Vagina (tissue), 2 donors: ENCODE data around the gene S100A13.

Source experiments
- CTCF ChIP-seq, 3 experiments: fragments of 450-650 bp in 2 of 3; fragments of 200-600 bp in 1 of 3; sonication (generic) in 1 of 3; IDR thresholded peaks; one replicate each; pipeline ENCODE4 v1.5.1; 2017 to 2019; ENCODE audit warnings: antibody characterized with exemption in 3 of 3, mild to moderate bottlenecking in 2 of 3, moderate library complexity in 2 of 3
- POLR2A ChIP-seq, 2 donors: fragments of 450-650 bp; IDR thresholded peaks; one replicate each; pipeline ENCODE4 v1.6.1; 2017; ENCODE audit warnings: antibody characterized with exemption in 2 of 2, mild to moderate bottlenecking in 2 of 2, moderate library complexity in 2 of 2

DNA sequence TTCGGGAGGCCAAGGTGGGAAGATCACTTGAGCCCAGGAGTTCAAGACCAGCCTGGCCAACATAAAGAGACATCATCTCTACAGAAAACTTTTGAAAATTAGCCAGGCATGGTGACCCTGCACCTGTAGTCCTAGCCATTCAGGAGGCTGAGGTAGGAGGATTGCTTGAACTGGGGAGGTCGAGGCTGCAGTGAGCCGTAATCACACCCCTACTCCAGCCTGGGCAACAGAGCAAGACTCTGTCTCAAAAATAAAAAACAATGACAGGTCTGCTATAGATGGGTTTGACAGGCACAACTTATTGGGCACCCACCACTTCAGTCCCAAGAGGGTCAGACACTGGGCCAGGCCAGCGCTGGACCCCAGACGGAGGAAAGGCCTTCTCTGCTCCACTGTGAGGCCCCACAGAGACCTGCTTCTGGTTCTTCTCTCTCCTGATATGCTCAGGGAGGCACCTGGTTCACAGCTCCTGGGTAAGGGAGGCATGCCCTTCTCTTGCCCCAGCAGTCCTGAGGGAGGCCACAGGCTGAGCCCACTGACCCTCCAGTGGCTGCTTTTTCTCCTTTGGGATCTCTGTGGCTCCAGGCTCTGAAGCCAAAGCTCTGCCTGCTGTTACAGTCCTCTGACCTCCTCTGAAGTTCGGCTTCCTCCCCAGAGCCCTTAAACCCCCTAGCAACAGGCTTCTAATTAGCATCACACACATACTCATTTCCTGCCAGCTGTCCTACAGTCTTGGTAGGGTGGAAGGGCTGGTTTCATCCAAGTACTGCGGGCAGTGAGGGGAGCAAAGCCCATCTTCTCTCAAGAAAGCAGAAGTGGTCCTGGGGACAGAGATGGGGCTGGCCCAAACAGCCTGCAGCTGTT lies 28.8 kb downstream of the S100A13 start:
- TF ChIP-seq CTCF (IDR thresholded peaks at IDR 0.05): no peak
- TF ChIP-seq POLR2A (IDR thresholded peaks at IDR 0.05): no peak
